B cell (primary cell): ENCODE results near the gene EXTL1. TPM values are rescaled to one million over a fixed set of nuclear protein-coding genes. Genes with fewer than 3 reads are reported as not detected.

Source experiments
- ATAC-seq: fragments of 200-7000 bp; cut with Tn5 transposase; one replicate; pipeline ENCODE4 v1.10.0; 2021; ENCODE audit warnings: low read depth, mild to moderate bottlenecking, moderate number of reproducible peaks, moderate library complexity
- CTCF ChIA-PET: fragments of 350-600 bp; sonication (Branson Sonifier 250); formaldehyde crosslinking; loops from one replicate; lab custom pipeline; 2021; ENCODE audit warnings: antibody characterized with exemption, inconsistent platforms; lab: Charles Lee
- POLR2A ChIA-PET: fragments of 350-600 bp; sonication (Branson Sonifier 250); formaldehyde crosslinking; loops from one replicate; lab custom pipeline; 2021; ENCODE audit warnings: antibody characterized with exemption; lab: Charles Lee
- DNase-seq: peaks from one replicate; pipeline ENCODE4 v3.0.0; 2013
- H2AFZ ChIP-seq: 2 replicates; pipeline ENCODE4 v1.6.1; 2012; ENCODE audit warnings: mild to moderate bottlenecking, low read depth, low read length; ENCODE audit not compliant: insufficient read depth, poor library complexity, severe bottlenecking
- H3K27ac ChIP-seq, 2 donors: 1 replicate in 1 of 2; 2 replicates in 1 of 2; pipeline ENCODE4 v1.5.1; 2012 to 2013; ENCODE audit warnings: low read length in 2 of 2, mild to moderate bottlenecking in 2 of 2, moderate library complexity in 1 of 2
- H3K27me3 ChIP-seq, 4 experiments: fragments of 200-600 bp in 1 of 4; sonication (generic) in 1 of 4; replicated peaks in 1 of 4; 1 replicate in 2 of 4; 2 replicates in 2 of 4; pipeline versions ENCODE4 v1.6.1 to v1.7.0; 2013 to 2016; ENCODE audit warnings: low read length in 3 of 4, mild to moderate bottlenecking in 2 of 4, mixed read lengths in 1 of 4, moderate library complexity in 1 of 4; ENCODE audit not compliant: insufficient read depth in 4 of 4, control insufficient read depth in 3 of 4; ENCODE audit errors: control extremely low read depth in 1 of 4
- H3K36me3 ChIP-seq, 2 experiments: replicated peaks in 1 of 2; 1 replicate in 1 of 2; 2 replicates in 1 of 2; pipeline versions ENCODE4 v1.6.1 to v1.7.1; 2013; ENCODE audit warnings: low read length in 1 of 2; ENCODE audit not compliant: insufficient read depth in 2 of 2, control insufficient read depth in 1 of 2; ENCODE audit errors: control extremely low read depth in 1 of 2, extremely low read depth in 1 of 2
- H3K4me1 ChIP-seq, 2 donors: fragments of 200-600 bp in 1 of 2; sonication (generic) in 1 of 2; 1 replicate in 1 of 2; 2 replicates in 1 of 2; pipeline versions ENCODE4 v1.5.1 to v1.6.1; 2013 to 2017; ENCODE audit warnings: low read length in 2 of 2; ENCODE audit not compliant: control insufficient read depth in 2 of 2, insufficient read depth in 2 of 2
- H3K4me2 ChIP-seq: replicated peaks from 2 replicates; pipeline ENCODE3; 2012; ENCODE audit warnings: mild to moderate bottlenecking, low read depth, low read length; ENCODE audit not compliant: poor library complexity, severe bottlenecking
- H3K4me3 ChIP-seq, 5 experiments: fragments of 200-600 bp in 1 of 5; sonication (generic) in 1 of 5; 1 replicate in 3 of 5; 2 replicates in 2 of 5; pipeline versions ENCODE4 v1.5.1 to v1.7.0; 2011 to 2016; ENCODE audit warnings: low read length in 4 of 5, mild to moderate bottlenecking in 4 of 5, low read depth in 2 of 5, control low read depth in 1 of 5, moderate library complexity in 1 of 5; ENCODE audit not compliant: insufficient read depth in 1 of 5; ENCODE audit errors: control extremely low read depth in 1 of 5, extremely low read depth in 1 of 5
- H3K79me2 ChIP-seq: fragments of 200-600 bp; sonication (generic); one replicate; pipeline ENCODE4 v1.6.0; 2016; ENCODE audit warnings: low read length; ENCODE audit not compliant: control insufficient read depth, insufficient read depth
- H3K9ac ChIP-seq: fragments of 200-600 bp; sonication (generic); 2 replicates; pipeline ENCODE4 v1.6.1; 2017; ENCODE audit warnings: mild to moderate bottlenecking, low read length, moderate library complexity
- H3K9me3 ChIP-seq, 3 donors: one replicate each; pipeline versions ENCODE4 v1.6.1 to v1.7.1; 2013; ENCODE audit warnings: low read length in 2 of 3; ENCODE audit not compliant: control insufficient read depth in 2 of 3, insufficient read depth in 1 of 3; ENCODE audit errors: control extremely low read depth in 1 of 3
- H4K20me1 ChIP-seq: 2 replicates; pipeline ENCODE4 v1.6.0; 2012; ENCODE audit warnings: mild to moderate bottlenecking, low read length; ENCODE audit not compliant: insufficient read depth, control insufficient read depth, poor library complexity, severe bottlenecking
- H3K27ac Mint-ChIP-seq: one replicate; pipeline ENCODE4 v1.8.0; 2021; ENCODE audit warnings: mixed read lengths
- H3K27me3 Mint-ChIP-seq: one replicate; pipeline ENCODE4 v1.8.0; 2021; ENCODE audit warnings: mixed read lengths
- H3K4me1 Mint-ChIP-seq: one replicate; pipeline ENCODE4 v1.8.0; 2021; ENCODE audit warnings: mixed read lengths
- H3K4me3 Mint-ChIP-seq: one replicate; pipeline ENCODE4 v1.8.0; 2021; ENCODE audit warnings: mixed read lengths
- H3K9me3 Mint-ChIP-seq: one replicate; pipeline ENCODE4 v1.8.0; 2022; ENCODE audit warnings: mixed read lengths; ENCODE audit not compliant: insufficient read depth
- EZH2 ChIP-seq: IDR thresholded peaks from 2 replicates; pipeline ENCODE4 v1.6.1; 2012; ENCODE audit warnings: borderline replicate concordance, low read depth, mild to moderate bottlenecking, moderate library complexity, low read length; ENCODE audit not compliant: insufficient read depth, poor library complexity, severe bottlenecking
- WGBS: methylation state at CpG from one replicate; pipeline ENCODE4 v1.1.5; 2013; ENCODE audit warnings: missing lambda C conversion rate; ENCODE audit not compliant: insufficient coverage; 5-methylcytosine and 5-hydroxymethylcytosine counted together
- intact Hi-C: fragments of 100-400 bp; cut with micrococcal nuclease; formaldehyde crosslinking; loops from one replicate; pipeline ENCODE4 v1.10.0; 2022
- polyA plus RNA-seq: library from polyadenylated mRNA; depleted of rRNA; stranded (reverse); fragments of >200 nt; gene quantifications from 2 replicates; pipeline ENCODE4 v1.2.3, GENCODE V29; 2012
- total RNA-seq, 2 donors: library from RNA; stranded (reverse); fragments of 120-200 nt in 1 of 2; gene quantifications; 1 replicate in 1 of 2; 2 replicates in 1 of 2; pipeline versions ENCODE4 v1.2.3 to v1.2.4, GENCODE V29; 2013 to 2022
- TF ChIP-seq, protein P1 (sequence below): fragments of 200-600 bp; IDR thresholded peaks from one replicate; pipeline ENCODE4 v1.8.0; 2022; ENCODE audit warnings: antibody characterized with exemption, mild to moderate bottlenecking

EXTL1 gene
- total and polyA plus RNA-seq, 2 donors (not counting 1 experiment from before 2014, with no cell fraction given): 0.12 TPM; not detected in 1

DNA sequence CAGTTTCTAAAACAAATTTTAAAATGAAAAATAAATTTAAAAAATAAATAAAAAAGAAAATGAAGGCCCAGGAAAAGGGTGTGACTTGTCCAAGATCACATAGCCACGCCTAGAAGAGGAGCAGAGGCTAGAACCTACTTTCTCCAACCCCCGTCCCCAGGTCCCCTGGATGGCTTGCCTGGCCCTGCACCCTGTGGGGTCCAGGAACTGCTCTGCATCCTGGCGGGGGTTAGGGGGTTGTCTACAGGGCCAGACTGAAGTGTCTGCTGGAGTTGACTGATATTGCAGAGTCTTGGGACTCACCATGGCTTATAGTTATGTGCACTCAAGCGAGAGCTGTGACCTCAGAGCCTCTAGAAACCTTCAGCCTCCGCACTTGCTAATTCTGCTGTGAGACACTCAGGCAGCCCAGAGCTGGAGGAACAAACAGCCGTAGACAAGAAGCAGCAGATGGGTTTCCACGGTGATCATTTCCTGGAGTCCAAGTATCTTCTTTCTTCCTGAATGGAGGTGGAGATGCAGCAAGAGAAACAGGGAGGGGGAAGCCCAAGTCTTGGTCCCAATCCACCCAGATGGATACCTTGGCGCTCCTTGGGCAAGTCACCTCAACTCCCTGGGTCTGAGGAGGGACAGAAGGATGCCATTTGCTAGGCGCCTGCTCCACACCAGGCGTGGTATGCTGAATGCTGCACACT is 5.2 kb upstream of the EXTL1 start:
- Mint-ChIP-seq H3K9me3 (no peaks in the 10 kb centered on the region), H3K4me3 (no peak overlapping the region), H3K27me3 (peaks cover 5% of the 10 kb centered on the region), H3K4me1 (no peaks in the 10 kb centered on the region), H3K27ac (no peak overlapping the region)
- Histone ChIP-seq H3K79me2 (no peaks in the 10 kb centered on the region), H3K4me3 (no peak overlapping the region), H3K27me3 (peaks cover 0 to 3% (median 0%) of the 10 kb centered on the region in 4 experiments), H3K4me2 (no peak overlapping the region), H3K36me3 (no peaks in the 10 kb centered on the region), H2AFZ (no peak overlapping the region), H3K4me1 (no peaks in the 10 kb centered on the region), H3K9ac (no peak overlapping the region), H3K27ac (no peak overlapping the region), H3K9me3 (no peaks in the 10 kb centered on the region), H4K20me1 (no peaks in the 10 kb centered on the region)
- TF ChIP-seq EZH2: no peak
- TF ChIP-seq, protein P1, sequence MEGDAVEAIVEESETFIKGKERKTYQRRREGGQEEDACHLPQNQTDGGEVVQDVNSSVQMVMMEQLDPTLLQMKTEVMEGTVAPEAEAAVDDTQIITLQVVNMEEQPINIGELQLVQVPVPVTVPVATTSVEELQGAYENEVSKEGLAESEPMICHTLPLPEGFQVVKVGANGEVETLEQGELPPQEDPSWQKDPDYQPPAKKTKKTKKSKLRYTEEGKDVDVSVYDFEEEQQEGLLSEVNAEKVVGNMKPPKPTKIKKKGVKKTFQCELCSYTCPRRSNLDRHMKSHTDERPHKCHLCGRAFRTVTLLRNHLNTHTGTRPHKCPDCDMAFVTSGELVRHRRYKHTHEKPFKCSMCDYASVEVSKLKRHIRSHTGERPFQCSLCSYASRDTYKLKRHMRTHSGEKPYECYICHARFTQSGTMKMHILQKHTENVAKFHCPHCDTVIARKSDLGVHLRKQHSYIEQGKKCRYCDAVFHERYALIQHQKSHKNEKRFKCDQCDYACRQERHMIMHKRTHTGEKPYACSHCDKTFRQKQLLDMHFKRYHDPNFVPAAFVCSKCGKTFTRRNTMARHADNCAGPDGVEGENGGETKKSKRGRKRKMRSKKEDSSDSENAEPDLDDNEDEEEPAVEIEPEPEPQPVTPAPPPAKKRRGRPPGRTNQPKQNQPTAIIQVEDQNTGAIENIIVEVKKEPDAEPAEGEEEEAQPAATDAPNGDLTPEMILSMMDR: no peak
- no peak for ATAC-seq
- ChIA-PET CTCF (no interaction called here), POLR2A (no interaction called here)
- intact Hi-C loops: no loop called here
- WGBS: 84% methylated on average over 6 of the region's 10 CpGs
- no peak for DNase-seq

DNA sequence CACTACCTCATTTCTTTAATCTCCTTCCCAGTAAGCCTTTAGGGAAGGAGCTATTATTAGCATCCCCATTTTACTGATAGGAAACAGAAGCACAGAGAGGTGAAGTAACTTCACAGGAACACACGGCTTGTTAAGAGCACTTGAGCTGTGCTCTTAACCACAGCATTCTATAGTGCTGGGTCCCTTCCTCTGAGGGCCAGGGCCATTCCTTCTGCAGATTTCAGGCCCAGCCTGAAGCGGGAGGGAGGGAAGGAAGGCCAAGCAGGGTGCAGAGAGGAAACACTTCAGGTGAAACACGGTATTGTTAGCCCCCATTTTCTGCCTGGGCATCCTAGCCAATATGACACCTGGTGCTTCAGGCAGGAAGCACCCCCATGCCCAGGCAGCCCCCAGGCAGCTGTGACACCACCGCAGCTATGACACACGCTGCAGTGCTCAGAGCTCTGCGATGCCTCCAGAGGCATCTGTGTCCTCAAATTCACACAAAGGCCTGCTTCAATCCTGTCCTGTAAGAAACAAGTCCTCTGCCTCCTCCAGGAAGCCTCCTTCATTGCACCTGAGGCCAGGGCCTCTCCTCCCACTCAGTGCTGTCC is 4.5 kb upstream of the EXTL1 start:
- Mint-ChIP-seq H3K27me3 (peaks cover 8% of the 10 kb centered on the region), H3K4me3 (no peak overlapping the region), H3K9me3 (no peaks in the 10 kb centered on the region), H3K4me1 (no peaks in the 10 kb centered on the region), H3K27ac (no peak overlapping the region)
- Histone ChIP-seq H3K79me2 (no peaks in the 10 kb centered on the region), H3K9me3 (no peaks in the 10 kb centered on the region), H3K27me3 (peaks cover 0 to 3% (median 0%) of the 10 kb centered on the region in 4 experiments), H2AFZ (no peak overlapping the region), H4K20me1 (no peaks in the 10 kb centered on the region), H3K4me2 (no peak overlapping the region), H3K36me3 (no peaks in the 10 kb centered on the region), H3K9ac (no peak overlapping the region), H3K4me1 (no peaks in the 10 kb centered on the region), H3K27ac (no peak overlapping the region), H3K4me3 (no peak overlapping the region)
- intact Hi-C loops: no loop called here
- no peak for TF ChIP-seq EZH2
- TF ChIP-seq, protein P1: no peak
- 30% methylated on average over 6 of the region's 6 CpGs for WGBS
- CTCF ChIA-PET: no interaction called here
- DNase-seq (no peak), ATAC-seq (no peak)
- POLR2A ChIA-PET: no interaction called here
